GM21390 (cell line): ENCODE results near the gene SMNDC1.
A peak's percentile ranks its signal among the peaks of the same experiment; 100 is the strongest.
"Not testable (repeated sequence)": the region's sequence is repeated elsewhere in the genome, so short reads cannot be mapped to it uniquely, and the experiment has no call there.

Experiments used
- ATAC-seq: cut with Tn5 transposase; IDR thresholded peaks from one replicate; pipeline ENCODE4 v1.9.1; 2021; ENCODE audit not compliant: unreplicated experiment

The SMNDC1 gene

GRCh38 chr10:110304780-110305421 lies at the start of gene SMNDC1:
Gene SMNDC1, minus strand, starts transcription at chr10:110304920. Its CDS starts 1,333 bp downstream, at chr10:110303587.
- peak; percentile 89 for ATAC-seq

- ATAC-seq, result no peak
Observed at GRCh38 chr10:110354322-110354766, 49.6 kb upstream of the SMNDC1 start.

GRCh38 chr10:110353244-110354119 lies 48.8 kb upstream of the SMNDC1 start:
- no peak for ATAC-seq

GRCh38 chr10:110352930-110353243 lies 48.2 kb upstream of the SMNDC1 start:
- no peak for ATAC-seq

GRCh38 chr10:110350812-110351211 lies 46.1 kb upstream of the SMNDC1 start:
- ATAC-seq, result no peak

- no peak for ATAC-seq
Observed at GRCh38 chr10:110349831-110350230, 45.1 kb upstream of the SMNDC1 start.

GRCh38 chr10:110349386-110349785 lies 44.7 kb upstream of the SMNDC1 start:
- ATAC-seq, result no peak

GRCh38 chr10:110348336-110348735 lies 43.6 kb upstream of the SMNDC1 start:
- no peak for ATAC-seq

GRCh38 chr10:110346914-110347313 lies 42.2 kb upstream of the SMNDC1 start:
- no peak for ATAC-seq

GRCh38 chr10:110345286-110345685 lies 40.6 kb upstream of the SMNDC1 start:
- ATAC-seq, result no peak

- ATAC-seq, result no peak
Observed at GRCh38 chr10:110344622-110345021, 39.9 kb upstream of the SMNDC1 start.

GRCh38 chr10:110343947-110344346 lies 39.2 kb upstream of the SMNDC1 start:
- no peak for ATAC-seq

- no peak for ATAC-seq
Observed at GRCh38 chr10:110340816-110341215, 36.1 kb upstream of the SMNDC1 start.

- no peak for ATAC-seq
Observed at GRCh38 chr10:110340122-110340521, 35.4 kb upstream of the SMNDC1 start.

GRCh38 chr10:110337906-110338305 lies 33.2 kb upstream of the SMNDC1 start:
- ATAC-seq, result no peak

GRCh38 chr10:110337401-110337800 lies 32.7 kb upstream of the SMNDC1 start:
- no peak for ATAC-seq

- ATAC-seq, result no peak
Observed at GRCh38 chr10:110336111-110336721, 31.5 kb upstream of the SMNDC1 start.

GRCh38 chr10:110335314-110336064 lies 30.8 kb upstream of the SMNDC1 start:
- no peak for ATAC-seq

- ATAC-seq, result no peak
Observed at GRCh38 chr10:110334061-110334656, 29.4 kb upstream of the SMNDC1 start.

- ATAC-seq, result not testable (repeated sequence)
Observed at GRCh38 chr10:110331226-110331795, 26.6 kb upstream of the SMNDC1 start.
